ENCODE data around the gene PAM. TPM values are rescaled to one million over a fixed set of nuclear protein-coding genes. Genes with fewer than 3 reads are reported as not detected.

The PAM gene
- polyA plus RNA-seq, 1 donor from 2014 or later, result 363 TPM

DNA sequence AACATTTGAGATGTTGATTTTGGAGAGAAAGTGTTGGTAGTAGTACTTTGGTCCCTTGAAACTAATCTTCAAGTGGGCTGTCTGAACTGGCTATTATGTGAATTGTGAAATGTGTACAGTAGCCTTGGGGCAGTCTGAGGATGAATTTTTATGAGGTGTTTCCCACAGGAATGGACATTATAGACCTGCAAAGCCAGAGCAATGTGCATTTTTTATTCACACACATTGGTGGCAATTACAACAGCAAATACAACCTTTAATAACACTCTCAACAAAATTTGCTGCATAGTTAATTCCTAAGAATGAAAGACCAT is 147.0 kb downstream of the PAM start:
- no peaks in the 10 kb centered on the region for H3K9me3 ChIP-seq (ENCODE audit: low read length)
- no peak overlapping the region for H3K27ac ChIP-seq (ENCODE audit: low read length)
- no peaks in the 10 kb centered on the region for H3K9me2 ChIP-seq (ENCODE audit: insufficient read depth, low read length)
- no peaks in the 10 kb centered on the region for H3F3A ChIP-seq (ENCODE audit: insufficient read depth, low read length, poor library complexity, severe bottlenecking)
- H3K4me2 ChIP-seq (ENCODE audit: low read length), result no peak overlapping the region
- H3K79me2 ChIP-seq (replicated peaks; ENCODE audit: insufficient read depth, low read length), result no peaks in the 10 kb centered on the region
- no peaks in the 10 kb centered on the region for H3K36me3 ChIP-seq (ENCODE audit: insufficient read depth, low read length)
- H4K20me1 ChIP-seq (ENCODE audit: insufficient read depth), result no peaks in the 10 kb centered on the region
- H3K27me3 ChIP-seq (ENCODE audit: insufficient read depth, low read depth, low read length), result no peaks in the 10 kb centered on the region
- H2AFZ ChIP-seq (ENCODE audit: low read depth, low read length), result no peak overlapping the region
- no peak overlapping the region for H3K4me3 ChIP-seq (ENCODE audit: low read length)
- no peak for TF ChIP-seq EZH2 (IDR thresholded peaks at IDR 0.05; ENCODE audit: borderline replicate concordance, insufficient read depth, low read length, poor library complexity, severe bottlenecking)
- TF ChIP-seq, protein P1, sequence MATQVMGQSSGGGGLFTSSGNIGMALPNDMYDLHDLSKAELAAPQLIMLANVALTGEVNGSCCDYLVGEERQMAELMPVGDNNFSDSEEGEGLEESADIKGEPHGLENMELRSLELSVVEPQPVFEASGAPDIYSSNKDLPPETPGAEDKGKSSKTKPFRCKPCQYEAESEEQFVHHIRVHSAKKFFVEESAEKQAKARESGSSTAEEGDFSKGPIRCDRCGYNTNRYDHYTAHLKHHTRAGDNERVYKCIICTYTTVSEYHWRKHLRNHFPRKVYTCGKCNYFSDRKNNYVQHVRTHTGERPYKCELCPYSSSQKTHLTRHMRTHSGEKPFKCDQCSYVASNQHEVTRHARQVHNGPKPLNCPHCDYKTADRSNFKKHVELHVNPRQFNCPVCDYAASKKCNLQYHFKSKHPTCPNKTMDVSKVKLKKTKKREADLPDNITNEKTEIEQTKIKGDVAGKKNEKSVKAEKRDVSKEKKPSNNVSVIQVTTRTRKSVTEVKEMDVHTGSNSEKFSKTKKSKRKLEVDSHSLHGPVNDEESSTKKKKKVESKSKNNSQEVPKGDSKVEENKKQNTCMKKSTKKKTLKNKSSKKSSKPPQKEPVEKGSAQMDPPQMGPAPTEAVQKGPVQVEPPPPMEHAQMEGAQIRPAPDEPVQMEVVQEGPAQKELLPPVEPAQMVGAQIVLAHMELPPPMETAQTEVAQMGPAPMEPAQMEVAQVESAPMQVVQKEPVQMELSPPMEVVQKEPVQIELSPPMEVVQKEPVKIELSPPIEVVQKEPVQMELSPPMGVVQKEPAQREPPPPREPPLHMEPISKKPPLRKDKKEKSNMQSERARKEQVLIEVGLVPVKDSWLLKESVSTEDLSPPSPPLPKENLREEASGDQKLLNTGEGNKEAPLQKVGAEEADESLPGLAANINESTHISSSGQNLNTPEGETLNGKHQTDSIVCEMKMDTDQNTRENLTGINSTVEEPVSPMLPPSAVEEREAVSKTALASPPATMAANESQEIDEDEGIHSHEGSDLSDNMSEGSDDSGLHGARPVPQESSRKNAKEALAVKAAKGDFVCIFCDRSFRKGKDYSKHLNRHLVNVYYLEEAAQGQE (IDR thresholded peaks at IDR 0.05; ENCODE audit: borderline replicate concordance), result no peak
- TF ChIP-seq TAF1 (IDR thresholded peaks at IDR 0.05; ENCODE audit: low read depth), result no peak
- TF ChIP-seq EP300 (conservative IDR thresholded peaks at IDR 0.05; ENCODE audit: poor library complexity, severe bottlenecking), result no peak
- no peak for TF ChIP-seq RAD21 (conservative IDR thresholded peaks at IDR 0.05)
- TF ChIP-seq MXI1 (conservative IDR thresholded peaks at IDR 0.05; ENCODE audit: poor library complexity, severe bottlenecking), result no peak
- TF ChIP-seq, protein P2, sequence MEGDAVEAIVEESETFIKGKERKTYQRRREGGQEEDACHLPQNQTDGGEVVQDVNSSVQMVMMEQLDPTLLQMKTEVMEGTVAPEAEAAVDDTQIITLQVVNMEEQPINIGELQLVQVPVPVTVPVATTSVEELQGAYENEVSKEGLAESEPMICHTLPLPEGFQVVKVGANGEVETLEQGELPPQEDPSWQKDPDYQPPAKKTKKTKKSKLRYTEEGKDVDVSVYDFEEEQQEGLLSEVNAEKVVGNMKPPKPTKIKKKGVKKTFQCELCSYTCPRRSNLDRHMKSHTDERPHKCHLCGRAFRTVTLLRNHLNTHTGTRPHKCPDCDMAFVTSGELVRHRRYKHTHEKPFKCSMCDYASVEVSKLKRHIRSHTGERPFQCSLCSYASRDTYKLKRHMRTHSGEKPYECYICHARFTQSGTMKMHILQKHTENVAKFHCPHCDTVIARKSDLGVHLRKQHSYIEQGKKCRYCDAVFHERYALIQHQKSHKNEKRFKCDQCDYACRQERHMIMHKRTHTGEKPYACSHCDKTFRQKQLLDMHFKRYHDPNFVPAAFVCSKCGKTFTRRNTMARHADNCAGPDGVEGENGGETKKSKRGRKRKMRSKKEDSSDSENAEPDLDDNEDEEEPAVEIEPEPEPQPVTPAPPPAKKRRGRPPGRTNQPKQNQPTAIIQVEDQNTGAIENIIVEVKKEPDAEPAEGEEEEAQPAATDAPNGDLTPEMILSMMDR (IDR thresholded peaks at IDR 0.05; ENCODE audit: poor library complexity, severe bottlenecking), result no peak
- no peak for TF ChIP-seq POLR2AphosphoS5 (IDR thresholded peaks at IDR 0.05)
- TF ChIP-seq SMC3 (conservative IDR thresholded peaks at IDR 0.05; ENCODE audit: poor library complexity), result no peak
- H3K9ac ChIP-seq (ENCODE audit: low read length), result no peak overlapping the region

DNA sequence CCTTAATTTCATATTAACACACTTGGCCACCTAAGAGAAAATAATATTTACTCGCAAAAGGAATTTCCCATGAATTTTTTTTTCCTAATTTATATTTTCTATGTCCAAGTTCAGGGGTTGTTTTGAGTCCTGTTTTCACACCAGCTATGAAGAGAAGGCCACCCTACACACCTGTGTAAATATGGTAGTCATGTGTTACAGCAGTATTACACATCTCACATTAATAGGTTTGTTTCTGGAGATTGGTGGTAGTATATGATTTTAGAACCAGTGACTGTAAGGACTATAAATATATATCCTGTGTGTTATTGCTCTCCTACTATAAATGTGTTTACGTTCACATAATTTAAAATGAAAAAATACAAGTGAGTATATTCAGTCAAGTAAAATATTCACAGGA is 147.5 kb downstream of the PAM start:
- TF ChIP-seq MXI1 (conservative IDR thresholded peaks at IDR 0.05; ENCODE audit: poor library complexity, severe bottlenecking) (no peak), RAD21 (conservative IDR thresholded peaks at IDR 0.05) (no peak), SMC3 (conservative IDR thresholded peaks at IDR 0.05; ENCODE audit: poor library complexity) (no peak), EP300 (conservative IDR thresholded peaks at IDR 0.05; ENCODE audit: poor library complexity, severe bottlenecking) (no peak), POLR2AphosphoS5 (IDR thresholded peaks at IDR 0.05) (no peak)
- TF ChIP-seq, protein P2 (IDR thresholded peaks at IDR 0.05; ENCODE audit: poor library complexity, severe bottlenecking), result no peak
- H3F3A ChIP-seq (ENCODE audit: insufficient read depth, low read length, poor library complexity, severe bottlenecking), result no peaks in the 10 kb centered on the region
- no peak overlapping the region for H2AFZ ChIP-seq (ENCODE audit: low read depth, low read length)
- H3K4me2 ChIP-seq (ENCODE audit: low read length), result no peak overlapping the region
- H3K4me3 ChIP-seq (ENCODE audit: low read length), result no peak overlapping the region
- no peaks in the 10 kb centered on the region for H3K9me3 ChIP-seq (ENCODE audit: low read length)
- H3K27me3 ChIP-seq (ENCODE audit: insufficient read depth, low read depth, low read length), result no peaks in the 10 kb centered on the region
- no peak overlapping the region for H3K9ac ChIP-seq (ENCODE audit: low read length)
- H3K27ac ChIP-seq (ENCODE audit: low read length), result no peak overlapping the region
- H3K36me3 ChIP-seq (ENCODE audit: insufficient read depth, low read length), result no peaks in the 10 kb centered on the region
- no peaks in the 10 kb centered on the region for H3K9me2 ChIP-seq (ENCODE audit: insufficient read depth, low read length)
- H3K79me2 ChIP-seq (replicated peaks; ENCODE audit: insufficient read depth, low read length), result no peaks in the 10 kb centered on the region
- H4K20me1 ChIP-seq (ENCODE audit: insufficient read depth), result no peaks in the 10 kb centered on the region

Data from neural cell (in vitro differentiated cells).